ENCODE measurements around the gene FAM193A.

GRCh38 chr4:2642968-2643367 lies 106.5 kb downstream of the FAM193A start:
- no peak for TF ChIP-seq NFIC (IDR thresholded peaks at IDR 0.05)
- no peak for TF ChIP-seq RAD21 (IDR thresholded peaks at IDR 0.05; ENCODE audit: low read depth)
- TF ChIP-seq TEAD4 (IDR thresholded peaks at IDR 0.05): no peak
- no peak for TF ChIP-seq TCF12 (IDR thresholded peaks at IDR 0.05; ENCODE audit: low read depth)
- TF ChIP-seq EP300 (IDR thresholded peaks at IDR 0.05; ENCODE audit: borderline replicate concordance): no peak

All from Ishikawa (cell line).